Measurements from ENCODE around the gene SLC25A26. TPM values are rescaled to one million over a fixed set of nuclear protein-coding genes. Genes with fewer than 3 reads are reported as not detected.

SLC25A26 gene
- total RNA-seq, 1 donor from 2014 or later = 41.2 TPM

DNA sequence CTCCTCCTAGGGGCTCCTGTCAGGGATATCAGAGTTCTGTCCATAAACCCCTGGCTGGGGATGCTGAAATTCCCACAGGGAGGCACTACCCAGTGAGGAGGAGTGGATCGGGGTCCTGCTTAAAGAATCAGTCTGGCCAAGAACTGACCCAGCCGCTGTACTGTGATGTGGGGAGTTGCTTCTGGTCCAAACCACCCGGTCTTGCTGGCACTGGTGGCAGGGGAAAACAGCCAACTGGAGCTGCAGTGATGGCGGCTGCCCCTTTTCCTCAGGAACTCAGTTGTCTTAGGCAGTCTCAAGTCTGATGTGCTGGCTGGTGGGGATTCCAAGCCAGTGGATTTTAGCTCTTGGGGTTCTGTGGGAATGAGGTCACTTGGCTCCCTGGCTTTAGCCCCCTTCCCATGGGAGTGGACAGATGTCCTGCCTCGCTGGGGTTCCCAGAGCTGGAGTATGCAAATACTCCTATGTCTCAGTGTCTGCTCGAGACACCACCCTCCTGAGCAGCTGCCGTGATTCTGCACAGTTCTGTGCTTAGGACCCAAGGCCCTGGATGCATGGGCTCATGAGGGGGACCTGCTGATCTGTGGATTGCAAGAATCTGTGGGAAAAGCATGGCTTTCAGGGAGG is 97.1 kb downstream of the SLC25A26 start:
- DNase-seq (ENCODE audit: low read depth) = no peak
- Histone ChIP-seq H3K4me3 (ENCODE audit: low read depth, low read length) (no peak overlapping the region), H3K36me3 (ENCODE audit: control insufficient read depth, insufficient read depth, low read length) (no peaks in the 10 kb centered on the region), H3K27me3 (ENCODE audit: control insufficient read depth, insufficient read depth, low read length) (no peaks in the 10 kb centered on the region)
- TF ChIP-seq, protein P1, sequence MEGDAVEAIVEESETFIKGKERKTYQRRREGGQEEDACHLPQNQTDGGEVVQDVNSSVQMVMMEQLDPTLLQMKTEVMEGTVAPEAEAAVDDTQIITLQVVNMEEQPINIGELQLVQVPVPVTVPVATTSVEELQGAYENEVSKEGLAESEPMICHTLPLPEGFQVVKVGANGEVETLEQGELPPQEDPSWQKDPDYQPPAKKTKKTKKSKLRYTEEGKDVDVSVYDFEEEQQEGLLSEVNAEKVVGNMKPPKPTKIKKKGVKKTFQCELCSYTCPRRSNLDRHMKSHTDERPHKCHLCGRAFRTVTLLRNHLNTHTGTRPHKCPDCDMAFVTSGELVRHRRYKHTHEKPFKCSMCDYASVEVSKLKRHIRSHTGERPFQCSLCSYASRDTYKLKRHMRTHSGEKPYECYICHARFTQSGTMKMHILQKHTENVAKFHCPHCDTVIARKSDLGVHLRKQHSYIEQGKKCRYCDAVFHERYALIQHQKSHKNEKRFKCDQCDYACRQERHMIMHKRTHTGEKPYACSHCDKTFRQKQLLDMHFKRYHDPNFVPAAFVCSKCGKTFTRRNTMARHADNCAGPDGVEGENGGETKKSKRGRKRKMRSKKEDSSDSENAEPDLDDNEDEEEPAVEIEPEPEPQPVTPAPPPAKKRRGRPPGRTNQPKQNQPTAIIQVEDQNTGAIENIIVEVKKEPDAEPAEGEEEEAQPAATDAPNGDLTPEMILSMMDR (IDR thresholded peaks at IDR 0.05; ENCODE audit: insufficient read depth, low read length, poor library complexity, severe bottlenecking) = no peak

DNA sequence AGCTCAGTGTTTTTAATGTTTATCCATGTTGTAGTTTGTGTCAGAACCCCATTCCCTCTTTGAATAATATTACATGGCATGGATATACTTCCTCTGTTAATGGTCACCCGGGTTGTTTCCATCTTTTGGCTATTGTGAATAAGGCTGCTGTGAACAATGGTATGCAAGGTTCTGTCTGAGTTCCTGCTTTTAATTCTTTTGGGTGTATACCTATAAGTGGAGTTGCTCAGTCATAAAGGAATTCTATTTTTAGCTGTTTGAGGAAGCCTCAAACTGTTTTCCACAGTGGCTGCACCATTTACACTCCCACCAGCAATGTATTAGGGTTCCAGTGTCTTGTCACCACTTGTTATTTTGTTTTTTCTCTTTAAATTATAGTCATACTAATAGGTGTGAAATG is 99.6 kb downstream of the SLC25A26 start:
- no peaks in the 10 kb centered on the region for H3K27me3 ChIP-seq (ENCODE audit: control insufficient read depth, insufficient read depth, low read length)
- H3K36me3 ChIP-seq (ENCODE audit: control insufficient read depth, insufficient read depth, low read length) = no peaks in the 10 kb centered on the region
- H3K4me3 ChIP-seq (ENCODE audit: low read depth, low read length) = no peak overlapping the region
- no peak for DNase-seq (ENCODE audit: low read depth)
- TF ChIP-seq, protein P1 (IDR thresholded peaks at IDR 0.05; ENCODE audit: insufficient read depth, low read length, poor library complexity, severe bottlenecking) = no peak

DNA sequence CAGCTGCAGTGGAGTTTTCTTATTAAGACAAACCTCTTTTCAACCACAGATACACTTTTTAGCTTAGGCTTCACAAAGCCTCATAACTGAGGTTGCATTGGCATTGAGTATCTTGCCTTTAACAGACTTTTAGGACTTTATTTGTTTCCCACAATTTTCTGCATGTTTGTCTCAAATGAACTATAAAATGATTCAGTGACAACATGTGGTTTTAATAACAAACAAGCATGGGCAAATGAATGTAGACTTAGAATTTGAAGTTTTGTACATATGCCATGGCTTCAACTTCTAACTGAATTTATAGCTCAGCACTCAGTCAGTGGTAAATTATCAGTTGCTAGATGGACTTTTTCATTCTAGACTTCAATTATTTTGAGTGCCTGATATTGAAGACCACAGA is 101.6 kb downstream of the SLC25A26 start:
- TF ChIP-seq, protein P1 (IDR thresholded peaks at IDR 0.05; ENCODE audit: insufficient read depth, low read length, poor library complexity, severe bottlenecking) = no peak
- Histone ChIP-seq H3K36me3 (ENCODE audit: control insufficient read depth, insufficient read depth, low read length) (no peaks in the 10 kb centered on the region), H3K27me3 (ENCODE audit: control insufficient read depth, insufficient read depth, low read length) (no peaks in the 10 kb centered on the region), H3K4me3 (ENCODE audit: low read depth, low read length) (no peak overlapping the region)
- DNase-seq (ENCODE audit: low read depth) = no peak

DNA sequence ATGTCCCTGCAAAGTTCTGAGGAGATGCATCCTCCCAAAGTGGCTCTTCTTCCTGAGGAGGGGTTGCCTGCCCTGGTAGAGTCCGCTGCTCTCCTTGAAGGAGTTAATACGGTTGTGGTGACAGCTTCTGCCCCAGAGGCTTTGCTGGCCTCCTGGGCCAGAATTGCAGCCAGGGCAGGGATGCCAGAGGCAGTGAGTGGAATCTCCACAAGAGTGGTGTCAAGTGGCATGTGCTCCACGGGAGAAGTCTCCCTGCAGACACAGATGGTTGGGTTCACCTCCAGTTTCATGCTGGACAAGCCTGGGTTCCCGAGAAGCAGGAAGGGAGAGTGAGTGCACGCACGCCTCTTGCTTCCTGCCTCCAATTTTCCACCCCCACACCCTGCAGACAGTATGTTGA is 105.5 kb downstream of the SLC25A26 start:
- no peak overlapping the region for H3K4me3 ChIP-seq (ENCODE audit: low read depth, low read length)
- no peaks in the 10 kb centered on the region for H3K27me3 ChIP-seq (ENCODE audit: control insufficient read depth, insufficient read depth, low read length)
- H3K36me3 ChIP-seq (ENCODE audit: control insufficient read depth, insufficient read depth, low read length) = no peaks in the 10 kb centered on the region
- TF ChIP-seq, protein P1 (IDR thresholded peaks at IDR 0.05; ENCODE audit: insufficient read depth, low read length, poor library complexity, severe bottlenecking) = no peak
- no peak for DNase-seq (ENCODE audit: low read depth)

DNA sequence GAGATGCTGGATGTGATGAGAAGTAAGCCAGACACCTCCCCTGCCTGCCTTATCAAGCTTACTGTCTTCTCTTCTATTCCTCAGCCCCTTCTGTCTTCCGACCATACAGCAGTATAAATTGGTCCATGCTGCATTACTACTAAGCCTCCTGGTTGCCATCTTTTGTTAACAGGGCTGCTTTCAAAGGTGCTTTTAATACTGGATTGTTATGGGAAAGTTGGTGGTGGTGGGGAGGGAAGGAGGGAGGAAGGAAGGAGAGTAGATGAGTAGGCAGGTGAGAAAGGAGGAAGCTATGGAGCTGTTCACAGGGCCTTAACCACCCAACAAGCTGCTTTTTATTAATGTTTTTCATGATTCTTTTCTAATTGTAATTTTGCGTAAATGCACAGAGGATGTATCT is 114.9 kb downstream of the SLC25A26 start:
- Histone ChIP-seq H3K4me3 (ENCODE audit: low read depth, low read length) (no peak overlapping the region), H3K36me3 (ENCODE audit: control insufficient read depth, insufficient read depth, low read length) (no peaks in the 10 kb centered on the region), H3K27me3 (ENCODE audit: control insufficient read depth, insufficient read depth, low read length) (no peaks in the 10 kb centered on the region)
- TF ChIP-seq, protein P1 (IDR thresholded peaks at IDR 0.05; ENCODE audit: insufficient read depth, low read length, poor library complexity, severe bottlenecking) = no peak
- no peak for DNase-seq (ENCODE audit: low read depth)

DNA sequence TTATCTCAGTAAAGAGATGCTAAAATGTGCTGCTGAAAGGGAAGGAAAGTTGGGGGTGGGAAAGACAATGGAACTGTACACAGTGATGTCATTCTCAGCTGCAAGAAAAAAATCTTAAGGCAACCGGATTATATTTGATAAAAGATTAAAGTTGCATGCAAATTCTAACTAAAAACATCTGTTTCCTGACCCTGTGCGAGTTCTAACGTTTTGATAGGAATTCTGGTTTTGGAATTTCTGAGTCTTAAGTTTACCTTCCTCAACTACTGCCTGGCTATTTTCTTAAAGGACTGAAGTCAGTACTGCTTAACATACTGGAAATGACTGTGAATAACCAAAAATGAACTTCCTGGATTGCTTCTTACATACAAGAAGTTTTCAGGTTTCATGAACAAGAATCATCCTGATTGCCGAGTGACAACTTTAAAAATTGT is 115.5 kb downstream of the SLC25A26 start:
- no peak for DNase-seq (ENCODE audit: low read depth)
- TF ChIP-seq, protein P1 (IDR thresholded peaks at IDR 0.05; ENCODE audit: insufficient read depth, low read length, poor library complexity, severe bottlenecking) = no peak
- no peaks in the 10 kb centered on the region for H3K36me3 ChIP-seq (ENCODE audit: control insufficient read depth, insufficient read depth, low read length)
- H3K27me3 ChIP-seq (ENCODE audit: control insufficient read depth, insufficient read depth, low read length) = no peaks in the 10 kb centered on the region
- no peak overlapping the region for H3K4me3 ChIP-seq (ENCODE audit: low read depth, low read length)
